ENCODE measurements around the gene PLEKHA6. TPM values are rescaled to one million over a fixed set of nuclear protein-coding genes. Genes with fewer than 3 reads are reported as not detected.

The PLEKHA6 gene
- total RNA-seq, 4 donors from 2014 or later: 1.5 to 2.0 (median 1.6) TPM

DNA sequence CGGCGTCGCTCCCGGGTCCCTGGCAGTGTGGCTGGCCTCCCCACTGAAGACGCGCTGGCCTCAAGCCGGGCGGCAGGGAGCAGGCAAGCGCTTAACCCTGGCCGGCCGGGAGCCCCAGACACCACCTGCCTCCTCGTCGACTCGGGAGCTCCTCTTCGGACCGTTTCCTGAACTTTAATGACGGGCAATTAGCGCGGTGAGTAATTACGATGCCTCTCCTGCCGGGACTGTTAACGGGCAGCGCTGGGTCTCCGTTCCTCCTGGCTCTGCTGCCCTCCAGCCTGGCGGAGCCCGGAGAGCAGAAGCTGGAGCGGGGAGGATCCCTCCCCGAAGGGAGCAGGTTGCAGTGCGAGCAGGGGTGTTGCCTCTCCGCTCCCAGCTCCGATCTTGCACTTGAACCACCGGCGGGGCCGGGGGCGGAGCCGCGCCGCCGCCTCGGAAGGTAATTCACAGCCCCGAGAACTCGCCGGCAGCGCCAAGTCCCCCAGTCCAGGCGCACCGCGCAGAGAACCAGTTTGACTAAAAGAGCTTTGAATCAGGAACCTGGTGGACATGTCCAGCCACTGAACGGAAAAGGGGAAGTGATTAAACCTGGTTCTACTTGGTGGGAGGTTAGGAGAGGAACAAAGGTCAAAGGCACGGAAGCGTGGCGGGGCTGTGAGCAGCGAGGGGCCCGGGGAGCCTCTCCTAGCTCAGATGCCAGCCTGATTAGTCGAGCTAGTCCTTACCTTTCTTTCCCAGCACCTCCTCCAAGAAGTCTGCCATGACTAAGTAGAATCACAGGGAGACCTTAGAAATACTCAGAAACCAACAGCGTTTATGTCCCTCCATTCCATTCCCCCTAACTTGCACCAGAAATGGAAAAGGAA lies 18.3 kb upstream of the PLEKHA6 start:
- TF ChIP-seq, protein P1, sequence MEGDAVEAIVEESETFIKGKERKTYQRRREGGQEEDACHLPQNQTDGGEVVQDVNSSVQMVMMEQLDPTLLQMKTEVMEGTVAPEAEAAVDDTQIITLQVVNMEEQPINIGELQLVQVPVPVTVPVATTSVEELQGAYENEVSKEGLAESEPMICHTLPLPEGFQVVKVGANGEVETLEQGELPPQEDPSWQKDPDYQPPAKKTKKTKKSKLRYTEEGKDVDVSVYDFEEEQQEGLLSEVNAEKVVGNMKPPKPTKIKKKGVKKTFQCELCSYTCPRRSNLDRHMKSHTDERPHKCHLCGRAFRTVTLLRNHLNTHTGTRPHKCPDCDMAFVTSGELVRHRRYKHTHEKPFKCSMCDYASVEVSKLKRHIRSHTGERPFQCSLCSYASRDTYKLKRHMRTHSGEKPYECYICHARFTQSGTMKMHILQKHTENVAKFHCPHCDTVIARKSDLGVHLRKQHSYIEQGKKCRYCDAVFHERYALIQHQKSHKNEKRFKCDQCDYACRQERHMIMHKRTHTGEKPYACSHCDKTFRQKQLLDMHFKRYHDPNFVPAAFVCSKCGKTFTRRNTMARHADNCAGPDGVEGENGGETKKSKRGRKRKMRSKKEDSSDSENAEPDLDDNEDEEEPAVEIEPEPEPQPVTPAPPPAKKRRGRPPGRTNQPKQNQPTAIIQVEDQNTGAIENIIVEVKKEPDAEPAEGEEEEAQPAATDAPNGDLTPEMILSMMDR (IDR thresholded peaks at IDR 0.05; ENCODE audit: low read depth): no peak

DNA sequence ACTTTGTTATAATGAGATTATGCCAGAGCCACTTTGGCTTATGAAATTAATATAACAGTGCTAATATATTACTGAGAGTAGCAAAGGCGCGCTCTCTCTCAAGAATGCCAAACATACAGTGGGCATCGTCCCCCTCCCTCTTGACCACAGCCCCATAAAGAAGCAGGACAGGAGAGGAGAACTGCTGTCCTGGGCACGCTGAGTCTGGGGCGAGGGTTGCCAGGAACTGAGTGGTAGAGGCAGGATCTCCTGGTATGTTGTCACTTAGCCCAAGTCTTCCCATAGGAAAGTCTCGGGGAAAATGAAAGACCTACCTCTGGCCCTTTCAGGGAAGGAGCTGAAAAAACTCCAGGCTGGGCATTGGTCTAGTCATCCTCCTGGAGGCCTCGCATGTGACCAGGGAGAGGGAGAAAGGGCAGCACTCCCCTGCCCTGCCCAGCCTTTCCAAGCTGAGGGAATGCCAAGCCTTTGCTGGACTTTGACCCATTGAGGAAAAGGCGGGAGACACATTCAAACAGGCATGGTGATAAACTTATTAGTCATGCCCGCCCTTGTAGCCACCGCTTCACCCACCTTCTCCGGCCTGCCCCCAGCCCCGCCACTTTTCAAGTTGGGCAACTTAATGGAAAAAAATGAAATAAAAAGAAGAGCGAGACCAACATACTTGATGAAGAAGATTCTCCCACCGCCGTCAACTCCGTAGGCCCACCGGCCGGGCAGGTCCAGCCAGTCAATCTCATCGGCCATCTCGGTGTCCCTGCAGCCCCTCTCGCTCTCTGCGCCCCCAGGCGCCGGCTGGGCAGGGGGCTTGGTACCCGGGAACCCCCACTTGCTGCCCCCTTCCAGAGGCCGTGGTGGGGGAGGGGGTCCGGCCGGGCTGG lies 17.4 kb upstream of the PLEKHA6 start:
- TF ChIP-seq, protein P1 (IDR thresholded peaks at IDR 0.05; ENCODE audit: low read depth): no peak

DNA sequence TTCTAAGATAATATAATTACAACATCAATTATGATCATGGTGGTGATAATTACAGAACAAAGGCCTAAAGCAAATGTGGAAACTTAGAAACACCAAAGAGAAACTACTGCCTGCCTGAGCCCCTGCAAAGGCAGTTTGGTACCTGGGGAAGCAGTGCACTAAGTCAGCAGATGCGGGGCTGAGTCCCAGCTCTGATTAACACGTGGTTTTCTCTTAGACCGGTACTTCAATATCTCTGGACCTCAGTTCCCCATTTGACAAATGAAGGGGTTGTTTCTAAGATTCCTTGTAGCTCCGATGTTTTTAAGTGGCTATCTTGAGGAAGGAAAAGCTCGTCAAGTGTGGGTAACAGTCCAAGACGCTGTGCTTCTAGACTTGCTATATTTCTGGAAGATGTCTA lies 16.7 kb upstream of the PLEKHA6 start:
- TF ChIP-seq, protein P1 (IDR thresholded peaks at IDR 0.05; ENCODE audit: low read depth): no peak

DNA sequence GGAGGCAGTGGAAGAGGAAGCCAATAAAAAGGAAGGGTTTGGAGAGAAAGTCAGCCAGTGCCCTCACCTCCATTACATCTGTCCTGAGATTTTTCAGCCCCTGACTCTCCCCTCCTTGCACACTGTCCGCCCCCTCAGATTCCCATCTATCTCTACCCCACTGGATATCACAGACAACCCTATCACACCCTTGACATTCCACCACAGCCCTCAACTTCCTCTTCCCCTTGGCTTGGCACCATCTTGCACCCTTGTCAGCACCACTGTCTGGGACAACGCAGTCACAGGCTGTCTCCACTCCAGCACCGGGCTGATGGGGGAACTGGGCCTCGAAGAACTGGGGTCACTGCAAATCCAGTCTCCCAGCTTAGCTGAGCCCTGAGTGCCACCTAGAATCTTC lies 14.2 kb upstream of the PLEKHA6 start:
- TF ChIP-seq, protein P1 (IDR thresholded peaks at IDR 0.05; ENCODE audit: low read depth): no peak

DNA sequence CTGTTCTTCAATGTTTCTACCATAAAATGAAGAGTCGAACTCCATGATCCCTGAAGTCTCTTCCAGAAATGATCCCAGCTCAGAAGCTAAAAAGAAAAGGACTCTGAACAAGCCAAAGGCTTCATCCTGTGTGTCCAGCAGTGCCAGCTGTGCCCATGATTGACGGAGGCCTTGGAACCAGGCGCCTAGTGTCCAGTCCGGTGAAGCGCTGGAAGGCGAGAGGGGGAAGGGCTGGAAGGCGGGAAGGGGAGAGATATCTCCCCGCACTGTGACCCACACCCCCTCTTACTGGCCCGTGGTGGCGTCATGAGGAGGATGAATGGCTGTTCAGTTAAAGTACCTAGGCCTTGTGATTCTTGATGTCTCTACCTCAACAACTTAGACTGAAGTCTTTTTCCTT lies 10.4 kb upstream of the PLEKHA6 start:
- TF ChIP-seq, protein P1 (IDR thresholded peaks at IDR 0.05; ENCODE audit: low read depth): no peak

DNA sequence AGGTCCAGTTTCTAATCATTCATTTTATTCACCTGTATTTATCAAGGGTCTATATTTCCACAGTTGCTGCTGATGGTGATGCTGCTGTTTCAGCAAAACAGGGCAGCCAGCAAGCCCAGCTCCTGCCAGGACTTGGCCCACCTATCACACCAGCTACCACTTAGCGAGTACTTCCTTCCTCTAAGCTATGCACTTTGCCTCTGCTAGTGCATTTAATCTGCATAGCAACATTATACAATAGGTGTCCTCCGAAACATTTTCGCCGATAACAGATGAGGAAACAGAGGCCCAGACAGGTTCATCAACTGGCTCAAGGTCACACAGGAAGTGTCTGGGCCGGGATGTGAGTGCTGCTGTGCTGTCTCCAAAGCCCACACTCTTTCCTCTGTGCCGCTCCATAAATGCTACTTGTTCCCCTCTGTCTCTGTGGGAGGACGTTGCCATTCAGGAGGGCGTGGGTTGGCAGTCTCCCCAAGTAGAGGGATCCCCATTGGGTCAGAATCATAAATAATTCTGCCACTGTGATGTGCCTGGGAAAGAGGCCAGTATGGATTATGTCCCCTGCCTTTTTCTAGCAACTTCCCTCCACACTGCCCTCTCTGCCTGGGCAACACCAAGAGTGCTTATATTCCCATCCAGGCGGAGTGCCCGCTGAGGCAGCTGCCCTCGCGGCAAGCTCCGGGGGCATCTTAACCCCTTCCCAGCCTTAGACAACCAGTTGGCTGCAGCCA lies 9.4 kb upstream of the PLEKHA6 start:
- TF ChIP-seq, protein P1 (IDR thresholded peaks at IDR 0.05; ENCODE audit: low read depth): no peak

Data from subcutaneous adipose tissue (tissue), 4 donors.